ENCODE data around the gene TNFSF8.

GRCh38 chr9:114896344-114896743 is 34.0 kb downstream of the TNFSF8 start:
- no peak for TF ChIP-seq GATA2 (IDR thresholded peaks at IDR 0.05; ENCODE audit: low read depth, low read length)
- TF ChIP-seq GATA3 (IDR thresholded peaks at IDR 0.05; ENCODE audit: low read depth, low read length), result no peak

All from SH-SY5Y (cell line).